DMS 273 (cell line): ENCODE data around the gene TMEM163.
A peak's percentile ranks its signal among the peaks of the same experiment; 100 is the strongest.
"Not testable (repeated sequence)": the region's sequence is repeated elsewhere in the genome, so short reads cannot be mapped to it uniquely, and the experiment has no call there.

Experiments
- DNase-seq: peaks from one replicate; lab custom pipeline; 2025; ENCODE audit not compliant: unreplicated experiment; lab: John Stamatoyannopoulos, UW

The TMEM163 gene

DNA sequence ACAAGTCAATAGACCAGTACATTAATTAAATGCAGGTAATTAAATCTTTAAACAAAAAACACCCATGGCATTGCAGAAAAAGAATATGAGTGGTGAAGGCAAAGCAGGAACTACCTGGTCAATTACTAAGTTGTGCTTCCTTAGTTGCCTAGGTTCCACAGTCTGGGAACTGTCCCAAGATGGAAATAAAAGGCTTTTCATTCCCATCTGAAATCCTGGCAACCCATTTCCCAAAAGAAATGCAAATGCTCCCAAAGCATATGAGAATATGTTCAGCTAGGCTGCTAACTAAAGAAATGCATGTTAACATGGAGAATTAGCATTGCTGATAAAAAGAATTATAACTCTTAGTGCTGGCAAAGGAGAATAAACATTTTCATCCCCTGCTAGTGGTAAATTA is 177.8 kb downstream of the TMEM163 start:
- DNase-seq: no peak

DNA sequence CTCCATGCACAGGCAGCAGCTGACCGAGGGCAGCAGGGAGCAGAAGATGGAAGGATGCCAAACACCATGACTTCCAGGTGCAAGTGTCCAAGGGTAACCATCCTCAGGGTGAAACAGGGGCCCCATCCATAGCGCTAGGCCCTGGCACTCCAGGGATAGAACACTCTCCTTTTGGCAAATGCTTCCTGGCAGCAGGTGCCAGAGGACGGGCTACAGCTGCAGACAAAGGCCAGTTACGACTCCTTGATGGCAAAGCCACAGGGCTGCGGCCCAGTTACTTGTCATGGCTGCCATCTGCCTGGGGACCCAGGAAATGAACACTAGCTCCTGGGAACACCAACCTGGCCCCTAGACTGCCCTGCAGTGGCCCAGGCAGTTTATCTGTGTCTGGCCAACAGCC is 178.8 kb downstream of the TMEM163 start:
- DNase-seq: peak; percentile 46

DNA sequence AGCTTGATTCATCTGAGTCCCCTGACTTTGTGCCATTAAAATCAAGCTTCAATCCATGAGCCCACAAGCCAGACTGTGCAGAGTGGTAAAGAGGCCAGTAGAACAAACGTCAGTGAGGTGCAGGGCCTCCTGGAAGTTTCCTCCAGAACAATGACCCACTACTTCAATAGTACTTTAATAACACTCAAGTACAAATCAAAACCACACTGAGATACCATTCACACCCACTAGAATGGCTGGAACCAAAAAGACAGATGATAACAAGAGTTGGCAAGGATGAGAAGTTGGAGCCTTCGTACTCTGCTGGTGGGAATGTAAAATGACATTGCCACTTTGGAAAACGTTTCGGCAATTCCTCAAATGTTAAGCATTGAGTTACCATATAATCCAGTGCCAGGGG is 181.1 kb downstream of the TMEM163 start:
- no peak for DNase-seq

DNA sequence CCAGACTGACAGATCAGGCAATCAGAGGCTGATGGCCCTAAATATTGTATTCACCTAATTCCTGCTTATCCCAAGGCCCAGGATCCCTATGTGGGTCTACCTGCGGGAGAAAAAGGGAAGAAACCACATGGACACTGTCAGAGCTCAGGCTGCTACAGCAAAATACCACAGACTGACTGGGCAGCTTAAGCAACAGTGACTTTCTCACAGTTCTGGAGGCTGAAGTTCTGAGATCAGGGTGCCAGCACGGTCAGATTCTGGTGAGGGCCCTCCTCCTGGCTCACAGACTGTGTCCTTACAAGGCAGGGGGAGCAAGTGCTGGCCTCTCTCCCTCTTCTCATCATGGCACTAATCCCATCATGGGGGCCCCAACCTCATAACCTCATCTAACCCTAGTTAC is 181.7 kb downstream of the TMEM163 start:
- DNase-seq: no peak

DNA sequence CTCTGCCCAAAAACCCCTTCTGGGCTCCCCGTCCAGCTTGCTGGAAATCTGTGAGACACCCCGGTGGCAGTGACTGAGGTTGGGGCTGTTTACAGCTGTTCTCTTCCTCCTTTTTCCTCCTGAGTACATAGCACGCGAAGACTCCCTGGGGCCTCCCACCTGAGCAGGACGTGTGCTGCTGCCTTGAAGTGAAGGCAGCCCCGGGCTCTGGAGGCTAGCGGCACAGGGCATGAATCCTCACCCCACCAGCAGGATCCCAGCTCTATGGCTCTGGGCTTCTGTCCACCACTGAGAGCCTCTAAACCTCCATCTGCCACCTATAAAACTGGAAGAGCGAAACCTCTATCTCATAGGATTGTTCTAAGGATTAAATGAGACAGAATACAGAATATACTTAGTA is 182.5 kb downstream of the TMEM163 start:
- peak; percentile 36 for DNase-seq

DNA sequence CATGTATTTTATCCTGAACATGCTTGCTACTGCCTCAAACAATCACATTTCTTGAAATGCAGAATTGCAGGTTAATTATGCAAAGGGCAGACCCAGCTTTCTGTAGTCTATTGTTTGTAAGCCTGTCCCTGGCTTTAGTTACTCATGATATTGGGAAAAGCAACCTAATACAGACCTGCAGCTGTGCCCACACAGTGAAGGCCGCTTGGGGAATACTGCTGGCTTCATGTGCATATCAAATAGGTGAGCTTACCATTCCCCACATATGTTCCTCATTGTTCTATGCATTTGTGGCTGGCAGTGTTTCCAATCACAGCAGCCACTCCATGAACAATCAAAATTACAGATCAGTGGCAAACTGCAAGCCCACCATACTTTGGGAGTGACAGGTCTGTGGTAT is 186.3 kb downstream of the TMEM163 start:
- peak; percentile 81 for DNase-seq

DNA sequence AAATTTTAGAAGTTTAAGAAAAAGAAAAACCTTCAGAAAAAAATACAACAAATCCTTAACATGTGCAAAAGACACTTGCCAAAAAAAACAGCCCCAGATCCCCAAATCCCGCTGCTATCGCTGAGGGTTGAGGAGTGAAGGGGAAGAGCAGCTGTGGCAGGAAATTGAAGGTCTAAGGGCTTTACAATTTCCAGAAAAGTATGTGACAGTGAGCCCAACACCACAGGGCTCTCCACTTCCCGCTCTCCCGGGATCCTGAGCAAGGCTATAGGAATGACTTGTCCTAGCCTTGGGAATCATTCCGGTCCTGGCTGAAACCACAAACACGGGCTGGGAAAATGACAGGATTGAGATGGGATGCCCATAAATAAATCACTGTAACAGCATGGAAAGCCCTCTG is 191.4 kb downstream of the TMEM163 start:
- peak; percentile 13 for DNase-seq

DNA sequence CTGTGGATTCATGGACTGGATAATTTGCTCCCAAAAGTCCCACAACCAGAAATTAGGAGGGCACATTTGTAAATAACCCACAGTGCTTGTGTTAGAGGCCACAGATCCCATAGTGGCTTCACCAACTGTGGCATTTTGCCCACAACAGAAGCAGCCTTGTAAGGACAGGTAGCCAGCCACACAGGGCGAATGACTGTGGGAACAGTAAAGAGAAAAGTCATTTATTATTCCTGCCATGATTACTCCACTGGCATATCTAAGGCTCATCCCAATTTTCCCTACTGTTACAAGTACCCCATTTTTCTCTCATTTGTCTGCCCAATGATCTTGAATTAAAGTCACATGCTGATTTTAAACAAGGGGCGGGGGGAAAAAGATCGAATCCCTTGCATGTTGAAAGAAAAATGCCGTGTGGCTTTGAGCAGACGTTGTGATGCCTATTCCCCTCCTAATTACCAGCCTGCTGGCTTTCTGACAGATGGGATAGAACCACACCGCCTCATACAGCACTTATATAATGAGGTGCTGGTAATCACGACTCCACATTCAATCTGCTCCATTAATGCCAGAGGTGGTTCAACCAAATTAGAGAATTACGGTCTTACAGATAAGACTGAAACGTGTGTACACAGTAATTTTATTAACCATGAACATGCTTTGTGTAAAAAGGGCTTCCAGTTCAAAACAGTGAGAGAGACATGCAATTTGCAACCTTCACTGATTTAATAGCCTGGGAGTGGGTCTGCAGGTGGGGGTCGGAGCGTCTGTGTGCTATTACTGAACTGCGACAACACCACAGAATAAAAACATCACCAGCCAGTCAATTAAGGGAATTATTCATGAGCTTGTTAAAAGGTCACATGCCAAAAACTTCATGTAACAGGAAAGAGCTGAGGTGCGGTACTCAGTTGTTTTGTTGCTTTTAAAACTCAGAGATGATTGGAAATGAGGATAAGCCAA is 196.0 kb downstream of the TMEM163 start:
- DNase-seq: peak; percentile 98

DNA sequence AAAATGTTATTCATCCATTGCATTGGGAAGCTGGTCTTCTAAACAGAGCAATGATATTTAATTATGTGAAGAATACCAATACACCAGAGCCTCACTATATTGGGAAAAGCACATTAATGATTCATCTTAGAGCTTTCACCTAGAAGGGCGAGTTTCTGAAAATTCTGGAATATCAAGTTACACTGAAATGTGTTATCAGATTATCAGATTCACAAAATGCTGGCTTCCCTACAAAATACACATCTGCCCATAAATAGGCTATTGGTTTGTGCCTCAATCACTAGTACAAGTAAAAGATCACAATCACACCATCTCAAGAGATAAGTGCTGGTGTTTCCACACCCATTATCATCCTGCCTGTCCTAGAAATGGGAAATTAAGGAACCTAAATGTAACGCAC is 200.7 kb downstream of the TMEM163 start:
- DNase-seq: peak; percentile 15

DNA sequence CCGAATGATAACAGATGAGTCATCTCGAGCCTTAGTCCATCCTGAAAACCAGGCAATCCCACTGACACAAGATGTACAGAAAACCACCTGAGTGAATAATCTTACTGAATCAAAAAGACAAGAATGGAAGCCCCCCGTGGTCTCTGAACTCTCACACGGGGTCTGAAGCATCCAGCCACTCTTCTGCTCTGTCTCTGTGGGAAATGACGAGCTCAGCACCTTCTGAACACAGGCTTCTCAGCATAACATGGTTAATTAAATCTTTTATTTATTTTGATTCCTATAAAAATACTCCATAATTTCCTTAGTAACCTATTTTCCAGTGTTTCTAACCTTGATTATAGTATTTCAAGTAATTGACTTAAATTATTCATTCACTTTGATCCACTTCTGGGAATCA is 203.7 kb downstream of the TMEM163 start:
- no peak for DNase-seq

DNA sequence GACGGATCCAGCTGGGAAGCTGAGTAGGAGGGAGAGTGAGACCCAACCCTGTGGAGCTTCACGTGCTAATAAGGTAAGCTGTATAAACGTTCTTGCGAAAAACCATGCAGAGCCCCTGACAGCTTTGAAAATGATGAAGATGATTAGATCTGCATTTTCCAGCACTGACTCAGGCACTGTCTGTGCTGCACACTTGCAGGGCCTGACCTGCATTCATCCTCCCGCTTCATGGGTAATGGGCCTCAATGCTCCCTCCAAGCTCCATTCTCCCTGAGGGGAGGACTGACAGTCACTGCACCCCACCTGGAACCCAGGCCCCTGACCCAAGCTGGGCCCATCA is 205.4 kb downstream of the TMEM163 start:
- DNase-seq: no peak

DNA sequence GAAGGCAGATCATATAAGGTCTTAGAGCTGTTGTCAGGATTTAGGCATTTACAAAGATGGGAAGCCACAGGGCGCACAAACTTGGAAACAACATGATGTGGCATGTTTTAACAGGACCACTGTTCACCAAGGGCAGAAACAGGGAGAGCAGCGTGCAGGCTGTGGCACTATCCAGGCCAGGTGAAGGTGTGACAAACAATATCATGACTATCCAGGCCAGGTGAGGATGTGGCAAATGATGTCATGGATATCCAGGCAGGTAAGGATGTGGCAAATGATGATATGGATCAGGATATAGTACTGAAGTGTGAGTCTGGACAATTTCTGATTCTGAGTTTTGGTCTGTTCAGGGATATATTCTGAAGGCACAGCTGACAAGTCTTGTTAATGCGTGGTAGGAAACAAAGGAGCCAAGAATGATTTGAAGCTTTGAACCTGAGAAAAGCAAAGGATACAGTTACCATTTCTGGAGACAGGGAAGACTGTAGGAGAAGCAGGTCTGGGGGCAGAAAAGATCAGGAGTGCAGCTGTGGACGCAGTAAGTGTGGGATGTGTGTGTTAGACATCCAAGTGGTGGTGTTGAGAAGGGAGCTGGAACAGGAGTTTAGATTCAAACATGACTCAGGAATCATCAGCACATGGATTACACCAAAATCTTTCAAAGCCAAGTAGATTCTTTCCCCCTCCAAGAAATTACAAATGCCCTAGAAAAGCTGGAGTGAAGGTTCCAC is 205.9 kb downstream of the TMEM163 start:
- no peak for DNase-seq

DNA sequence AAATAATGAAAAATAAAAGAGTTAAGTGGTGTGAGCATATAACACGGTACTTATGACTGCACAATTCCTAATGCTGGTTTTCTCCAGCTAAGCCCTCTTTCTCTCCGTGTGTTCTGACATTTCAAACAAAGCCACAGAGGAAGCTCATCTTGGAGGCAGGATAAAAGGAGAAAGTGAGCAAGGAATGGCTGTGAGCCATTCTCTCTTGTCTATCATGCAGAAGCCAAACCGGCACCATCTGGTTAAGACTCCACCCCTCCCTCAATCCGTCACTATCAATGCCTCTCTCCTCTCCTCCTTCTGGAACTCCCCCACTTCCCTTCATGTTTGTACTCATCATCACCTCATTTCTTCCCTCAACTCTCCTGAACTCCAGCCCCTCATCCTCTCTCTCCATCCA is 210.4 kb downstream of the TMEM163 start:
- peak; percentile 76 for DNase-seq

DNA sequence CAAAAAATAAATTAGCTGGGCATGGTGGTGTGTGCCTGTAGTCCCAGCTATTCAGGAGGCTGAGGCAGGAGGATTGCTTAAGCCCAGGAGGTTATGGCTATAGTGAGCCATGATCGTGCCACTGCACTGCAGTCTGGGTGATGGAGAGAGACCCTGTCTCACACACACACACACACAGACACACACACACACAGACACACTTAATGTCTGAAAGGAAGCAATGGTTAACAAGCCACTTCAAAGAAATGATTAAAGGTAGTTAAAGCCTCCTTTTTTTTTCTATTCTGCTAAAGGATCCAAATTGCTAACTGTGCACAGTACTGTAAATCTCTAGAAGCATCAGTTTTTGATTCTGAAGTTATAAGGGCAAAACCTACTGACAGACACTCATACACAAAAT is 211.1 kb downstream of the TMEM163 start:
- no peak for DNase-seq

DNA sequence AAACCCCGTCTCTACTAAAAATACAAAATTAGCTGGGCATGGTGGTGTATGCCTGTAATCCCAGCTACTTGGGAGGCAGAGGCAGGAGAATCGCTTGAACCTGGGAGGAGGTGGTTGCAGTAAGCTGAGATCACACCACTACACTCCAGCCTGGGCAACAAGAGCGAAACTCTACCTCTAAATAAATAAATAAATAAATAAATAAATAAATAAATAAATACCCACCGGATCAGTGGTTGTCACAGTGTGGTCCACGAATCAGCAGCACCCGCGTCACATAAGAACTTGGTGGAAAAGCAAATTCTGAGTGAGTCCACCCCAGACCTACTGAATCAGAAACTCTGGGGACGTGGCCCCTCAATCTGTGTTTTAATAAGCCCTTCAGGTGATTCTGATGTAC is 211.6 kb downstream of the TMEM163 start:
- DNase-seq: not testable (repeated sequence)

DNA sequence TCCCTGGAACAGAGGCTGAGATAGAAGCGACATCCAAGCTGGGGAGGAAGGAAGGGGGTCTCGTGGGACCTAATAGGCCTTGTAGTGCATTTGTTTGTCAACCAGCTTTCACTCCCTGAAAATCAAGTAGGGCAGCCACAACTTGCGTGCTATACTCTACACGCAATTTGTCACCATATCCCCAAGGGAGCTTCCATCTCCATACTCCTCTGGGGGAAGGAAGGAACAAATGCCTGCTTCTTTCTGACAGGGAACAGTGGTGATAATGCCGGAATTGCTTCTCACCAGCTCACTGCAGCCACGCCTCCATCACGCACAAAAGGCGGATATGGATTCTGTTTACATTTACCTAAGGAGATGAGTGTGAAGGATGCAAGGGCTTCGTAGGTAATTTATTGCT is 213.4 kb downstream of the TMEM163 start:
- DNase-seq: no peak

DNA sequence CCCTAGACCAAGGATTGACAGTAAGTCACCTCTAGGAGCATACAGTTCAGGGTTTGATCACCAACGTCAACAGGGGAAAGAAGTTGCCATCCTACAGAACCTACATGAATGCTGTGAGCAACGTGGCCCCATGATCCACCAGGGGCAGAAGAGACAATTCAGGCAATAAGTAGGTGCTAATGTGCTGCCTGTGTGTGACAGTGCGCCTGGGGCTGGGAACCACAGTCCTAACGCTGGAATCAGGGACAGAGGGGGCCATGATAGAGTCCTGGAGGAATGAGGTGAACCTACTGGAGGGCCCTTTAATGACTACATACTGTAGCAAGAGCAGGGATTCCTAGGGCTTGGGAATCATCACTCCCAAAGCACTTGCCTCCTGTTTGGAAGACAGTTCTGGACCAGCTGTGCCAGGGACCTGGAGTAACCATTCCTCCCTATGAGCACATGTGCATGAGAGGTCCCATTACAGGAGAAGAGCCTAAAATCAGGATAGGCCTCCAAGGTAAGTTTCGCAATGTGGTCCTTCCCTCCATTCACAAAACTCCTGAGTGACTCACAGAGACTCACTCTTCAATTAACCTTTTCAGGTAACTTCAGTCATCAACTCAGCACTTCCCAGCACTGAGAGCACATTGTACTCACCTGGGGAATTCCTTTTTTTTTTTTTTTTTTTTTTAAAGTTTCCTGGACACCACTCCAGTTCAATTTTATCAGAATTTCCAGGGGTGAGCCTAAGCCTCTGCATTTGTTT is 214.0 kb downstream of the TMEM163 start:
- DNase-seq: no peak

DNA sequence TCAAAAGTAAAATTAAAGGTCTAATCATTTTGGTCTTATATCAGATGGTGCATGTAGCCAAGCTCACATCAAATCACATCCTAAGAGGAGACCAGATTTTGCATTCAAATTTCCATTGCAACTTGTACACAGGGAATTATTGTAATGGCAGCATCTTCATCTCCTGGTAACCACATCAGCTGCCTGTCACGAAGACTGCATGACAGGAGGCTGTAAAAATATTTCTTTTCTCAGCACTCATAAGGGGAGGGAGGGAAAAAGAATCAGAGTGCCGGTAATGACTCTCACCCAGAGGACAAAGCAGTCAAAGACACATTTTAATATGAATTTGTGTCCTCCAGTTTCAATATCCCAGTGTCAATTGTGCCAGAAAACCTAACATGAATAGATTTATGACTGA is 216.7 kb downstream of the TMEM163 start:
- no peak for DNase-seq

DNA sequence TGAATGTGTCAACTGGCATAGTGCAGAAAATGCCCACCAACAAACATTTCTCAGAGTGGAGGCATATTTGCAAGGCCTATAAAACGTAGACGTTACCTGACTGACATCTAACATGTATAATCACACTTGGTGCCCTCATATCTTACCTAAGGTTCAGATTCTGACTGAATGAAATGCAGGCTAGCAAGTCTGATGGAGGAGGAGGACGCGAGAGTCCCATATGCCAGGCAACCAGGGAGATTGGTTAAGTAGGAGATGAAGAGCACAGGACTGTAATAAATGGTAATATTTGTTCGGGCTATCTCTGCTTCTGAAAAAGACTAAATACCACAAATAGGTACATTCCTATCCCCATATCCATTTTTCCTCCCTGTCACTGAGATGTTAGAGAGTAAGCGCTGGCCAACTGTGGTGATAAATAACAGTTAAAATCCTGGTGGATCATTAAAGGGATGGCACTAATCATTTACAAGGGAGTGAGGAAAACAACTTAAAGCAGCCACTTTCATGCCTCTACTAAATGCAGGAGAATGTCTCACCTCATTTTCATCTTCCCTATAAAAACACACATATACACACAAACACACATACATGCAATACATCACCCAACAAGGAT is 217.2 kb downstream of the TMEM163 start:
- DNase-seq: no peak

DNA sequence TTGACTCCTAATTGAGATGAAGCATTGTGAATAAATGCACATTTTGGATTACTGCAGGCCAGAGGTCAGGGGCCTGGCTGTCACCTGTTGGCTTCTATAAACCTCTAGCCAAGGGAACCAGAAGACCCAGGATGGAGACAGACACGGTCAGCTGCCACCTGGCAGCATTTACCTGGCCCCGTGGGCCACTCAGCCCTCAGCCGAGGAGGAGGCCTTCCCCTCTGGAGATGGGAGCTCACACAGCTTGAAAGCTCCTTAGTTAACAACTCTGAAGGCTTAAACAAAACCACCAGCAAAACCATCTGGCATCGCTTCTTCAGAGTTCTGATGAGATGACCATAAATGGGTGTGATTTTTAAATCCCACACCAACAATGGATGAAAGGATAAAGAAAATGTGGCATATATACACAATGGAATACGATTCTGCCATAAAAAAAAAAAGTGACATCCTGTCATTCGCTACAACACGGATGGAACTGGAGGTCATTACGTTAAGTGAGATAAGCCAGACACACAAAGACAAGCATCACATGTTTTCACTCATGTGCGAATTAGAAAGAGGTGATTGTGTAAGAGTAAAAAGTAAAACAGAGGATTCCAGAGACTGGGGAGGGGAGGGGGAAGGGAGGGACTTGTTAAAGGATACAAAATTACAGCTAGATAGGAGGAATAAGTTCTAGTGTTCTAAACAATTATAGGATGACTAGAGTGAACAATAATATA is 218.4 kb downstream of the TMEM163 start:
- peak; percentile 18 for DNase-seq
